ENCODE measurements around the gene L3MBTL3. TPM values are rescaled to one million over a fixed set of nuclear protein-coding genes. Genes with fewer than 3 reads are reported as not detected.

L3MBTL3 gene
- total RNA-seq, 1 experiment from 2014 or later, result 13.7 TPM

- Mint-ChIP-seq H3K9me3 (no peaks in the 10 kb centered on the region), H3K4me1 (no peaks in the 10 kb centered on the region), H3K36me3 (peaks cover 3% of the 10 kb centered on the region; the same call in 1 of the 2 replicates), H3K27me3 (ENCODE audit: low read depth) (no peaks in the 10 kb centered on the region), H3K4me3 (no peak overlapping the region), H3K27ac (no peak overlapping the region)
- ChIA-PET POLR2A (no interaction called here), CTCF (no interaction called here)
- DNase-seq (ENCODE audit: low spot score) (no peak), ATAC-seq (no peak)
- TF ChIP-seq, protein P1, sequence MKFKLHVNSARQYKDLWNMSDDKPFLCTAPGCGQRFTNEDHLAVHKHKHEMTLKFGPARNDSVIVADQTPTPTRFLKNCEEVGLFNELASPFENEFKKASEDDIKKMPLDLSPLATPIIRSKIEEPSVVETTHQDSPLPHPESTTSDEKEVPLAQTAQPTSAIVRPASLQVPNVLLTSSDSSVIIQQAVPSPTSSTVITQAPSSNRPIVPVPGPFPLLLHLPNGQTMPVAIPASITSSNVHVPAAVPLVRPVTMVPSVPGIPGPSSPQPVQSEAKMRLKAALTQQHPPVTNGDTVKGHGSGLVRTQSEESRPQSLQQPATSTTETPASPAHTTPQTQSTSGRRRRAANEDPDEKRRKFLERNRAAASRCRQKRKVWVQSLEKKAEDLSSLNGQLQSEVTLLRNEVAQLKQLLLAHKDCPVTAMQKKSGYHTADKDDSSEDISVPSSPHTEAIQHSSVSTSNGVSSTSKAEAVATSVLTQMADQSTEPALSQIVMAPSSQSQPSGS (CRISPR knock-in tag; IDR thresholded peaks at IDR 0.05; ENCODE audit: borderline replicate concordance, low read depth), result no peak
- TF ChIP-seq CREM (CRISPR knock-in tag; IDR thresholded peaks at IDR 0.05) (no peak), USF2 (CRISPR knock-in tag; IDR thresholded peaks at IDR 0.05) (no peak), ATF3 (CRISPR knock-in tag; conservative IDR thresholded peaks at IDR 0.05) (no peak), RELA (CRISPR knock-in tag; IDR thresholded peaks at IDR 0.05; ENCODE audit: borderline replicate concordance) (no peak), NFE2L1 (CRISPR knock-in tag; IDR thresholded peaks at IDR 0.05) (no peak), CBFB (CRISPR knock-in tag; IDR thresholded peaks at IDR 0.05; ENCODE audit: low read depth) (no peak), ZNF423 (CRISPR knock-in tag; IDR thresholded peaks at IDR 0.05) (no peak), ELF4 (CRISPR knock-in tag; IDR thresholded peaks at IDR 0.05; ENCODE audit: low read depth) (no peak), TEAD1 (CRISPR knock-in tag; IDR thresholded peaks at IDR 0.05) (no peak), ZBTB21 (CRISPR knock-in tag; IDR thresholded peaks at IDR 0.05; ENCODE audit: borderline replicate concordance) (no peak), ZNF138 (CRISPR knock-in tag; conservative IDR thresholded peaks at IDR 0.05) (no peak), ZNF281 (CRISPR knock-in tag; IDR thresholded peaks at IDR 0.05) (no peak), ESRRA (CRISPR knock-in tag; IDR thresholded peaks at IDR 0.05; ENCODE audit: borderline replicate concordance) (no peak)
- TF ChIP-seq, protein P2, sequence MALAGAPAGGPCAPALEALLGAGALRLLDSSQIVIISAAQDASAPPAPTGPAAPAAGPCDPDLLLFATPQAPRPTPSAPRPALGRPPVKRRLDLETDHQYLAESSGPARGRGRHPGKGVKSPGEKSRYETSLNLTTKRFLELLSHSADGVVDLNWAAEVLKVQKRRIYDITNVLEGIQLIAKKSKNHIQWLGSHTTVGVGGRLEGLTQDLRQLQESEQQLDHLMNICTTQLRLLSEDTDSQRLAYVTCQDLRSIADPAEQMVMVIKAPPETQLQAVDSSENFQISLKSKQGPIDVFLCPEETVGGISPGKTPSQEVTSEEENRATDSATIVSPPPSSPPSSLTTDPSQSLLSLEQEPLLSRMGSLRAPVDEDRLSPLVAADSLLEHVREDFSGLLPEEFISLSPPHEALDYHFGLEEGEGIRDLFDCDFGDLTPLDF (CRISPR knock-in tag; IDR thresholded peaks at IDR 0.05), result no peak
- TF ChIP-seq, protein P3, sequence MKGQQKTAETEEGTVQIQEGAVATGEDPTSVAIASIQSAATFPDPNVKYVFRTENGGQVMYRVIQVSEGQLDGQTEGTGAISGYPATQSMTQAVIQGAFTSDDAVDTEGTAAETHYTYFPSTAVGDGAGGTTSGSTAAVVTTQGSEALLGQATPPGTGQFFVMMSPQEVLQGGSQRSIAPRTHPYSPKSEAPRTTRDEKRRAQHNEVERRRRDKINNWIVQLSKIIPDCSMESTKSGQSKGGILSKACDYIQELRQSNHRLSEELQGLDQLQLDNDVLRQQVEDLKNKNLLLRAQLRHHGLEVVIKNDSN (CRISPR knock-in tag; IDR thresholded peaks at IDR 0.05), result no peak
- TF ChIP-seq, protein P4, sequence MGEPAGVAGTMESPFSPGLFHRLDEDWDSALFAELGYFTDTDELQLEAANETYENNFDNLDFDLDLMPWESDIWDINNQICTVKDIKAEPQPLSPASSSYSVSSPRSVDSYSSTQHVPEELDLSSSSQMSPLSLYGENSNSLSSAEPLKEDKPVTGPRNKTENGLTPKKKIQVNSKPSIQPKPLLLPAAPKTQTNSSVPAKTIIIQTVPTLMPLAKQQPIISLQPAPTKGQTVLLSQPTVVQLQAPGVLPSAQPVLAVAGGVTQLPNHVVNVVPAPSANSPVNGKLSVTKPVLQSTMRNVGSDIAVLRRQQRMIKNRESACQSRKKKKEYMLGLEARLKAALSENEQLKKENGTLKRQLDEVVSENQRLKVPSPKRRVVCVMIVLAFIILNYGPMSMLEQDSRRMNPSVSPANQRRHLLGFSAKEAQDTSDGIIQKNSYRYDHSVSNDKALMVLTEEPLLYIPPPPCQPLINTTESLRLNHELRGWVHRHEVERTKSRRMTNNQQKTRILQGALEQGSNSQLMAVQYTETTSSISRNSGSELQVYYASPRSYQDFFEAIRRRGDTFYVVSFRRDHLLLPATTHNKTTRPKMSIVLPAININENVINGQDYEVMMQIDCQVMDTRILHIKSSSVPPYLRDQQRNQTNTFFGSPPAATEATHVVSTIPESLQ (CRISPR knock-in tag; IDR thresholded peaks at IDR 0.05), result no peak
- TF ChIP-seq, protein P5, sequence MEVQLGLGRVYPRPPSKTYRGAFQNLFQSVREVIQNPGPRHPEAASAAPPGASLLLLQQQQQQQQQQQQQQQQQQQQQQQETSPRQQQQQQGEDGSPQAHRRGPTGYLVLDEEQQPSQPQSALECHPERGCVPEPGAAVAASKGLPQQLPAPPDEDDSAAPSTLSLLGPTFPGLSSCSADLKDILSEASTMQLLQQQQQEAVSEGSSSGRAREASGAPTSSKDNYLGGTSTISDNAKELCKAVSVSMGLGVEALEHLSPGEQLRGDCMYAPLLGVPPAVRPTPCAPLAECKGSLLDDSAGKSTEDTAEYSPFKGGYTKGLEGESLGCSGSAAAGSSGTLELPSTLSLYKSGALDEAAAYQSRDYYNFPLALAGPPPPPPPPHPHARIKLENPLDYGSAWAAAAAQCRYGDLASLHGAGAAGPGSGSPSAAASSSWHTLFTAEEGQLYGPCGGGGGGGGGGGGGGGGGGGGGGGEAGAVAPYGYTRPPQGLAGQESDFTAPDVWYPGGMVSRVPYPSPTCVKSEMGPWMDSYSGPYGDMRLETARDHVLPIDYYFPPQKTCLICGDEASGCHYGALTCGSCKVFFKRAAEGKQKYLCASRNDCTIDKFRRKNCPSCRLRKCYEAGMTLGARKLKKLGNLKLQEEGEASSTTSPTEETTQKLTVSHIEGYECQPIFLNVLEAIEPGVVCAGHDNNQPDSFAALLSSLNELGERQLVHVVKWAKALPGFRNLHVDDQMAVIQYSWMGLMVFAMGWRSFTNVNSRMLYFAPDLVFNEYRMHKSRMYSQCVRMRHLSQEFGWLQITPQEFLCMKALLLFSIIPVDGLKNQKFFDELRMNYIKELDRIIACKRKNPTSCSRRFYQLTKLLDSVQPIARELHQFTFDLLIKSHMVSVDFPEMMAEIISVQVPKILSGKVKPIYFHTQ (CRISPR knock-in tag; IDR thresholded peaks at IDR 0.05), result no peak
These were observed 9.6 kb downstream of the L3MBTL3 start for GRCh38 chr6:130027948-130028347.
